ENCODE measurements around the gene SECTM1. TPM values are rescaled to one million over a fixed set of nuclear protein-coding genes. Genes with fewer than 3 reads are reported as not detected.

The SECTM1 gene
- total and polyA plus RNA-seq, 9 of the 15 experiments (the other 6 are each of a cell fraction or from before 2014, with no cell fraction given), result 0.11 to 0.46 (median 0.18) TPM; not detected in 6

DNA sequence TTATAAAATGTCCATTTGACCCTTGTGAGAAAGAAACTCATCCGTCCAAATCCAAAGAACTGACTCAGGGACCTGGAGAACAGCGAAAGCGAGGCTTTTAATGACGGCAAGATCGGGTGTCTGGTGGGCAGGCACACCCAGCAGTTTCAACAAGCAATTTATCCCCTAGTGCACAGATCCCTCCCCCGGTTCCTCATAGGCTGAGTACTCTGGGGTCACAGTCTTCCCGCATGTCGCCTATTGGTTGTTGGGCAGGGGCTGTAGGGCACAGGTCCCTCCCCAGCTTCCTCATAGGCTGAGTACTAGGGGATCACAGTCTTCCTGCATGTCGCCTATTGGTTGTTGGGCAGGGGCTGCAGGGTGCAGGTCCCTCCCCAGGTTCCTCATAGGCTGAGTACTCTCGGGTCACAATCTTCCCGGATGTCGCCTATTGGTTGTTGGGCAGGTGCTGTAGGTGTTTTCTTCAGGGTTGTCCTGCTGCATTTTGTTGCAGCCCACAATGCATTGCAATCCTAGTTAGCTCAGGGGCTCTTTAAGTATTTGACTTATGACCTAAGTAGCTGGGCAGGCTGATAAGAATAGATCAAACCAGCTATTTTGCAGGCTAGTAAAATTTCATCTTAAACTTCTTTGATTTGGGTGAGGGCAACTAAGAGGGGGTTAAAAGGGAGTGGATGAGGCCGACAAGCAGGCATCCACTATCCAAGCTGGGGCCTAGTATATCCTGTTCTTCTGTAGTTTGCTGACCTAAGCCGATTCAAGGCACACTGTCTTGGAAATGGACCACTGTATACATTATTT is 34.4 kb upstream of the SECTM1 start (continued):
- TF ChIP-seq ZNF124 (CRISPR knock-in tag; IDR thresholded peaks at IDR 0.05) (no peak), GABPB2 (CRISPR knock-in tag; conservative IDR thresholded peaks at IDR 0.05) (no peak), HDGF (IDR thresholded peaks at IDR 0.05) (no peak), LCOR (CRISPR knock-in tag; IDR thresholded peaks at IDR 0.05) (peak; percentile 71; the same call in 1 of the 2 replicates), HEY1 (CRISPR knock-in tag; IDR thresholded peaks at IDR 0.05; ENCODE audit: borderline replicate concordance) (no peak), MCM5 (IDR thresholded peaks at IDR 0.05; ENCODE audit: low read depth) (no peak), SREBF1 (IDR thresholded peaks at IDR 0.05; ENCODE audit: borderline replicate concordance, low read depth, low read length) (no peak), CSDE1 (IDR thresholded peaks at IDR 0.05) (no peak), KHSRP (IDR thresholded peaks at IDR 0.05) (no peak), ZNF174 (CRISPR knock-in tag; IDR thresholded peaks at IDR 0.05) (no peak), ZNF253 (CRISPR knock-in tag; conservative IDR thresholded peaks at IDR 0.05) (no peak), ZFPM2 (CRISPR knock-in tag; IDR thresholded peaks at IDR 0.05) (no peak), YBX1 (IDR thresholded peaks at IDR 0.05) (no peak), SIN3B (IDR thresholded peaks at IDR 0.05; ENCODE audit: low read depth) (no peak), SRSF3 (IDR thresholded peaks at IDR 0.05; ENCODE audit: insufficient read depth, low read length) (no peak), JUNB (CRISPR knock-in tag; conservative IDR thresholded peaks at IDR 0.05) (no peak), KLF13 (tag; IDR thresholded peaks at IDR 0.05; ENCODE audit: borderline replicate concordance, low read depth) (no peak)
- TF ChIP-seq, protein P1, sequence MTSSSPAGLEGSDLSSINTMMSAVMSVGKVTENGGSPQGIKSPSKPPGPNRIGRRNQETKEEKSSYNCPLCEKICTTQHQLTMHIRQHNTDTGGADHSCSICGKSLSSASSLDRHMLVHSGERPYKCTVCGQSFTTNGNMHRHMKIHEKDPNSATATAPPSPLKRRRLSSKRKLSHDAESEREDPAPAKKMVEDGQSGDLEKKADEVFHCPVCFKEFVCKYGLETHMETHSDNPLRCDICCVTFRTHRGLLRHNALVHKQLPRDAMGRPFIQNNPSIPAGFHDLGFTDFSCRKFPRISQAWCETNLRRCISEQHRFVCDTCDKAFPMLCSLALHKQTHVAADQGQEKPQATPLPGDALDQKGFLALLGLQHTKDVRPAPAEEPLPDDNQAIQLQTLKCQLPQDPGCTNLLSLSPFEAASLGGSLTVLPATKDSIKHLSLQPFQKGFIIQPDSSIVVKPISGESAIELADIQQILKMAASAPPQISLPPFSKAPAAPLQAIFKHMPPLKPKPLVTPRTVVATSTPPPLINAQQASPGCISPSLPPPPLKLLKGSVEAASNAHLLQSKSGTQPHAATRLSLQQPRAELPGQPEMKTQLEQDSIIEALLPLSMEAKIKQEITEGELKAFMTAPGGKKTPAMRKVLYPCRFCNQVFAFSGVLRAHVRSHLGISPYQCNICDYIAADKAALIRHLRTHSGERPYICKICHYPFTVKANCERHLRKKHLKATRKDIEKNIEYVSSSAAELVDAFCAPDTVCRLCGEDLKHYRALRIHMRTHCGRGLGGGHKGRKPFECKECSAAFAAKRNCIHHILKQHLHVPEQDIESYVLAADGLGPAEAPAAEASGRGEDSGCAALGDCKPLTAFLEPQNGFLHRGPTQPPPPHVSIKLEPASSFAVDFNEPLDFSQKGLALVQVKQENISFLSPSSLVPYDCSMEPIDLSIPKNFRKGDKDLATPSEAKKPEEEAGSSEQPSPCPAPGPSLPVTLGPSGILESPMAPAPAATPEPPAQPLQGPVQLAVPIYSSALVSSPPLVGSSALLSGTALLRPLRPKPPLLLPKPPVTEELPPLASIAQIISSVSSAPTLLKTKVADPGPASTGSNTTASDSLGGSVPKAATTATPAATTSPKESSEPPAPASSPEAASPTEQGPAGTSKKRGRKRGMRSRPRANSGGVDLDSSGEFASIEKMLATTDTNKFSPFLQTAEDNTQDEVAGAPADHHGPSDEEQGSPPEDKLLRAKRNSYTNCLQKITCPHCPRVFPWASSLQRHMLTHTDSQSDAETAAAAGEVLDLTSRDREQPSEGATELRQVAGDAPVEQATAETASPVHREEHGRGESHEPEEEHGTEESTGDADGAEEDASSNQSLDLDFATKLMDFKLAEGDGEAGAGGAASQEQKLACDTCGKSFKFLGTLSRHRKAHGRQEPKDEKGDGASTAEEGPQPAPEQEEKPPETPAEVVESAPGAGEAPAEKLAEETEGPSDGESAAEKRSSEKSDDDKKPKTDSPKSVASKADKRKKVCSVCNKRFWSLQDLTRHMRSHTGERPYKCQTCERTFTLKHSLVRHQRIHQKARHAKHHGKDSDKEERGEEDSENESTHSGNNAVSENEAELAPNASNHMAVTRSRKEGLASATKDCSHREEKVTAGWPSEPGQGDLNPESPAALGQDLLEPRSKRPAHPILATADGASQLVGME (CRISPR knock-in tag; IDR thresholded peaks at IDR 0.05), result no peak
- TF ChIP-seq, protein P2, sequence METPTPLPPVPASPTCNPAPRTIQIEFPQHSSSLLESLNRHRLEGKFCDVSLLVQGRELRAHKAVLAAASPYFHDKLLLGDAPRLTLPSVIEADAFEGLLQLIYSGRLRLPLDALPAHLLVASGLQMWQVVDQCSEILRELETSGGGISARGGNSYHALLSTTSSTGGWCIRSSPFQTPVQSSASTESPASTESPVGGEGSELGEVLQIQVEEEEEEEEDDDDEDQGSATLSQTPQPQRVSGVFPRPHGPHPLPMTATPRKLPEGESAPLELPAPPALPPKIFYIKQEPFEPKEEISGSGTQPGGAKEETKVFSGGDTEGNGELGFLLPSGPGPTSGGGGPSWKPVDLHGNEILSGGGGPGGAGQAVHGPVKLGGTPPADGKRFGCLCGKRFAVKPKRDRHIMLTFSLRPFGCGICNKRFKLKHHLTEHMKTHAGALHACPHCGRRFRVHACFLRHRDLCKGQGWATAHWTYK (CRISPR knock-in tag; IDR thresholded peaks at IDR 0.05), result no peak
- TF ChIP-seq, protein P3, sequence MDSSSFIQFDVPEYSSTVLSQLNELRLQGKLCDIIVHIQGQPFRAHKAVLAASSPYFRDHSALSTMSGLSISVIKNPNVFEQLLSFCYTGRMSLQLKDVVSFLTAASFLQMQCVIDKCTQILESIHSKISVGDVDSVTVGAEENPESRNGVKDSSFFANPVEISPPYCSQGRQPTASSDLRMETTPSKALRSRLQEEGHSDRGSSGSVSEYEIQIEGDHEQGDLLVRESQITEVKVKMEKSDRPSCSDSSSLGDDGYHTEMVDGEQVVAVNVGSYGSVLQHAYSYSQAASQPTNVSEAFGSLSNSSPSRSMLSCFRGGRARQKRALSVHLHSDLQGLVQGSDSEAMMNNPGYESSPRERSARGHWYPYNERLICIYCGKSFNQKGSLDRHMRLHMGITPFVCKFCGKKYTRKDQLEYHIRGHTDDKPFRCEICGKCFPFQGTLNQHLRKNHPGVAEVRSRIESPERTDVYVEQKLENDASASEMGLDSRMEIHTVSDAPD (CRISPR knock-in tag; IDR thresholded peaks at IDR 0.05), result no peak
